C4-2B (cell line): ENCODE data around the gene CKS2.
A peak's percentile ranks its signal among the peaks of the same experiment; 100 is the strongest.

Experiments used
- H3K27ac ChIP-seq: fragments of 450-650 bp; 2 replicates; pipeline ENCODE4 v1.5.1; 2017
- CTCF ChIP-seq: fragments of 450-650 bp; conservative IDR thresholded peaks from 2 replicates; pipeline ENCODE4 v1.5.1; 2017; ENCODE audit warnings: mild to moderate bottlenecking
- ZFX ChIP-seq: fragments of 450-650 bp; IDR thresholded peaks from 2 replicates; pipeline ENCODE4 v1.6.1; 2017

The CKS2 gene

GRCh38 chr9:89323390-89323789 is 12.4 kb downstream of the CKS2 start:
- no peak overlapping the region for H3K27ac ChIP-seq
- TF ChIP-seq ZFX (no peak), CTCF (no peak)

- H3K27ac ChIP-seq = no peak overlapping the region
- no peak for TF ChIP-seq ZFX
- TF ChIP-seq CTCF = no peak
Observed at GRCh38 chr9:89325733-89326132, 14.7 kb downstream of the CKS2 start.

- peak overlapping the region; percentile 29; the same call in 1 of the 2 replicates for H3K27ac ChIP-seq
- TF ChIP-seq CTCF (no peak), ZFX (no peak)
Observed at GRCh38 chr9:89328064-89328463, 17.1 kb downstream of the CKS2 start.

- H3K27ac ChIP-seq = no peak overlapping the region
- TF ChIP-seq ZFX = no peak
- no peak for TF ChIP-seq CTCF
Observed at GRCh38 chr9:89329917-89330316, 18.9 kb downstream of the CKS2 start.

- H3K27ac ChIP-seq = no peak overlapping the region
- TF ChIP-seq ZFX = no peak
- TF ChIP-seq CTCF = no peak
Observed at GRCh38 chr9:89330513-89330912, 19.5 kb downstream of the CKS2 start.

GRCh38 chr9:89339807-89340206 is 28.8 kb downstream of the CKS2 start:
- H3K27ac ChIP-seq = no peak overlapping the region
- TF ChIP-seq ZFX (no peak), CTCF (no peak)

GRCh38 chr9:89340332-89340731 is 29.3 kb downstream of the CKS2 start:
- no peak for TF ChIP-seq CTCF
- no peak for TF ChIP-seq ZFX
- no peak overlapping the region for H3K27ac ChIP-seq
